ENCODE data around the gene PARP11. TPM values are rescaled to one million over a fixed set of nuclear protein-coding genes. Genes with fewer than 3 reads are reported as not detected.

The PARP11 gene
- total RNA-seq, 1 donor from 2014 or later, result 10.4 TPM

GRCh38 chr12:3759878-3760277 lies 113.3 kb downstream of the PARP11 start:
- H3K27ac Mint-ChIP-seq (ENCODE audit: unreplicated experiment), result no peak overlapping the region
- no peak for DNase-seq (ENCODE audit: low read depth)
- Histone ChIP-seq H3K4me2 (ENCODE audit: low read length) (no peak overlapping the region), H3K27ac (ENCODE audit: low read depth, low read length) (no peak overlapping the region), H2AFZ (ENCODE audit: low read depth, low read length) (no peak overlapping the region), H3K36me3 (ENCODE audit: insufficient read depth, low read length) (no peaks in the 10 kb centered on the region), H3K4me3 (ENCODE audit: insufficient read depth, low read depth, low read length) (no peak overlapping the region), H3K4me1 (ENCODE audit: insufficient read depth, low read length) (no peaks in the 10 kb centered on the region), H4K20me1 (ENCODE audit: insufficient read depth, low read length) (no peaks in the 10 kb centered on the region), H3K9me3 (ENCODE audit: insufficient read depth, low read depth, low read length) (no peaks in the 10 kb centered on the region), H3K9ac (ENCODE audit: low read length) (no peak overlapping the region), H3K79me2 (ENCODE audit: insufficient read depth, low read length) (no peaks in the 10 kb centered on the region), H3K27me3 (ENCODE audit: insufficient read depth, low read length) (no peaks in the 10 kb centered on the region)
- H3K4me3 Mint-ChIP-seq (ENCODE audit: unreplicated experiment), result no peak overlapping the region
- H3K9me3 Mint-ChIP-seq (ENCODE audit: unreplicated experiment), result peaks cover 2% of the 10 kb centered on the region
- TF ChIP-seq, protein P1, sequence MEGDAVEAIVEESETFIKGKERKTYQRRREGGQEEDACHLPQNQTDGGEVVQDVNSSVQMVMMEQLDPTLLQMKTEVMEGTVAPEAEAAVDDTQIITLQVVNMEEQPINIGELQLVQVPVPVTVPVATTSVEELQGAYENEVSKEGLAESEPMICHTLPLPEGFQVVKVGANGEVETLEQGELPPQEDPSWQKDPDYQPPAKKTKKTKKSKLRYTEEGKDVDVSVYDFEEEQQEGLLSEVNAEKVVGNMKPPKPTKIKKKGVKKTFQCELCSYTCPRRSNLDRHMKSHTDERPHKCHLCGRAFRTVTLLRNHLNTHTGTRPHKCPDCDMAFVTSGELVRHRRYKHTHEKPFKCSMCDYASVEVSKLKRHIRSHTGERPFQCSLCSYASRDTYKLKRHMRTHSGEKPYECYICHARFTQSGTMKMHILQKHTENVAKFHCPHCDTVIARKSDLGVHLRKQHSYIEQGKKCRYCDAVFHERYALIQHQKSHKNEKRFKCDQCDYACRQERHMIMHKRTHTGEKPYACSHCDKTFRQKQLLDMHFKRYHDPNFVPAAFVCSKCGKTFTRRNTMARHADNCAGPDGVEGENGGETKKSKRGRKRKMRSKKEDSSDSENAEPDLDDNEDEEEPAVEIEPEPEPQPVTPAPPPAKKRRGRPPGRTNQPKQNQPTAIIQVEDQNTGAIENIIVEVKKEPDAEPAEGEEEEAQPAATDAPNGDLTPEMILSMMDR (IDR thresholded peaks at IDR 0.05; ENCODE audit: insufficient read depth, low read depth, low read length), result no peak
- no peak for TF ChIP-seq EZH2 (IDR thresholded peaks at IDR 0.05; ENCODE audit: insufficient read depth, low read length)
- peaks cover 6% of the 10 kb centered on the region for H3K4me1 Mint-ChIP-seq (ENCODE audit: low read depth, unreplicated experiment)
- H3K27me3 Mint-ChIP-seq (ENCODE audit: low read depth, unreplicated experiment), result peaks cover 13% of the 10 kb centered on the region
- no peak for FAIRE-seq
- H3K36me3 Mint-ChIP-seq (ENCODE audit: low read depth, unreplicated experiment), result no peaks in the 10 kb centered on the region

Other genes starting within 250 kb of the PARP11 start
- 0.96 and 1.5 TPM in 2 replicates for gene CRACR2A, start 120.3 kb downstream of the PARP11 start, total RNA-seq